Tibial artery (tissue), 4 donors: Measurements from ENCODE around the gene CHD1.

Source experiments
- DNase-seq, 2 donors: peaks; one replicate each; pipeline ENCODE4 v3.0.0-alpha.2; 2019
- H3K27ac ChIP-seq, 2 donors: fragments of 200-600 bp; sonication (generic) in 1 of 2; 1 replicate in 1 of 2; 2 replicates in 1 of 2; pipeline ENCODE4 v1.5.1; 2018 to 2019; ENCODE audit warnings: mild to moderate bottlenecking in 1 of 2
- H3K27me3 ChIP-seq, 2 donors: fragments of 200-600 bp; sonication (generic) in 1 of 2; one replicate each; pipeline versions ENCODE4 v1.5.1 to v1.6.0; 2016 to 2019
- H3K36me3 ChIP-seq, 3 donors: fragments of 200-600 bp; sonication (generic) in 2 of 3; one replicate each; pipeline ENCODE4 v1.5.1; 2016 to 2019; ENCODE audit warnings: mild to moderate bottlenecking in 2 of 3
- H3K4me1 ChIP-seq, 4 donors: fragments of 200-600 bp; sonication (generic) in 2 of 4; 1 replicate in 3 of 4; 2 replicates in 1 of 4; pipeline ENCODE4 v1.5.1; 2016 to 2019
- H3K4me3 ChIP-seq, 2 donors: fragments of 200-600 bp; sonication (generic) in 1 of 2; 1 replicate in 1 of 2; 2 replicates in 1 of 2; pipeline ENCODE4 v1.5.1; 2018 to 2019; ENCODE audit warnings: mild to moderate bottlenecking in 2 of 2
- H3K9me3 ChIP-seq, 3 donors: fragments of 200-600 bp; sonication (generic) in 1 of 3; one replicate each; pipeline ENCODE4 v1.5.1; 2016 to 2019
- intact Hi-C: fragments of 100-400 bp; cut with DNase I; formaldehyde crosslinking; loops from one replicate; pipeline ENCODE4 v1.15.0; 2023; ENCODE audit warnings: low total_unique reads
- TF ChIP-seq, protein P1 (sequence below), 2 experiments: fragments of 200-600 bp in 1 of 2; fragments of 450-650 bp in 1 of 2; IDR thresholded peaks; one replicate each; pipeline ENCODE4 v1.5.1; 2017 to 2019; ENCODE audit warnings: antibody characterized with exemption in 2 of 2, mild to moderate bottlenecking in 1 of 2, moderate library complexity in 1 of 2

The CHD1 gene

DNA sequence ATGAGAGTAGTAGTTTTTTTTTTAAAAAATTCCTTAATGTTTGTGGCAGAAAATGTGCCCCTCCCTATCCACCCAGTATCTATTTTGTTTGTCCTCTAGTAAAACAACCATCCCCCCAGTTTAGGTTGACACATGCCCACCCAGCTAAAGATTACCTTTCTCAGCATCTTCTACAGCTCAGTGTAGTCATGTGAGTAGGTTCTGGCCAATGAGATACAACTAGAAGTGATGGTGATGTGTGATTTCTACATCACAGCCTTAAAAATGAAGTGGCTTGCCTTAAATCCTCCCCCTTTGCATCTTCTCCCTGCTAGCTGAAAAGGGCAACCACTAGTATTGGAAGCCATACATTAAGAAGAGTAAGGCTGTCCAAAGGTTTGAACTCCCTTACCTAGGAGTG, 14.9 kb downstream of the CHD1 start:
- H3K27me3 ChIP-seq, result no peaks in the 10 kb centered on the region
- no peaks in the 10 kb centered on the region for H3K36me3 ChIP-seq
- DNase-seq, result no peak
- no peaks in the 10 kb centered on the region for H3K9me3 ChIP-seq
- H3K4me1 ChIP-seq, result peaks cover 0 to 22% (median 0%) of the 10 kb centered on the region in 4 donors
- no peak overlapping the region for H3K4me3 ChIP-seq
- TF ChIP-seq, protein P1, sequence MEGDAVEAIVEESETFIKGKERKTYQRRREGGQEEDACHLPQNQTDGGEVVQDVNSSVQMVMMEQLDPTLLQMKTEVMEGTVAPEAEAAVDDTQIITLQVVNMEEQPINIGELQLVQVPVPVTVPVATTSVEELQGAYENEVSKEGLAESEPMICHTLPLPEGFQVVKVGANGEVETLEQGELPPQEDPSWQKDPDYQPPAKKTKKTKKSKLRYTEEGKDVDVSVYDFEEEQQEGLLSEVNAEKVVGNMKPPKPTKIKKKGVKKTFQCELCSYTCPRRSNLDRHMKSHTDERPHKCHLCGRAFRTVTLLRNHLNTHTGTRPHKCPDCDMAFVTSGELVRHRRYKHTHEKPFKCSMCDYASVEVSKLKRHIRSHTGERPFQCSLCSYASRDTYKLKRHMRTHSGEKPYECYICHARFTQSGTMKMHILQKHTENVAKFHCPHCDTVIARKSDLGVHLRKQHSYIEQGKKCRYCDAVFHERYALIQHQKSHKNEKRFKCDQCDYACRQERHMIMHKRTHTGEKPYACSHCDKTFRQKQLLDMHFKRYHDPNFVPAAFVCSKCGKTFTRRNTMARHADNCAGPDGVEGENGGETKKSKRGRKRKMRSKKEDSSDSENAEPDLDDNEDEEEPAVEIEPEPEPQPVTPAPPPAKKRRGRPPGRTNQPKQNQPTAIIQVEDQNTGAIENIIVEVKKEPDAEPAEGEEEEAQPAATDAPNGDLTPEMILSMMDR (IDR thresholded peaks at IDR 0.05), result no peak
- H3K27ac ChIP-seq, result no peak overlapping the region
- intact Hi-C loops, result no loop called here

DNA sequence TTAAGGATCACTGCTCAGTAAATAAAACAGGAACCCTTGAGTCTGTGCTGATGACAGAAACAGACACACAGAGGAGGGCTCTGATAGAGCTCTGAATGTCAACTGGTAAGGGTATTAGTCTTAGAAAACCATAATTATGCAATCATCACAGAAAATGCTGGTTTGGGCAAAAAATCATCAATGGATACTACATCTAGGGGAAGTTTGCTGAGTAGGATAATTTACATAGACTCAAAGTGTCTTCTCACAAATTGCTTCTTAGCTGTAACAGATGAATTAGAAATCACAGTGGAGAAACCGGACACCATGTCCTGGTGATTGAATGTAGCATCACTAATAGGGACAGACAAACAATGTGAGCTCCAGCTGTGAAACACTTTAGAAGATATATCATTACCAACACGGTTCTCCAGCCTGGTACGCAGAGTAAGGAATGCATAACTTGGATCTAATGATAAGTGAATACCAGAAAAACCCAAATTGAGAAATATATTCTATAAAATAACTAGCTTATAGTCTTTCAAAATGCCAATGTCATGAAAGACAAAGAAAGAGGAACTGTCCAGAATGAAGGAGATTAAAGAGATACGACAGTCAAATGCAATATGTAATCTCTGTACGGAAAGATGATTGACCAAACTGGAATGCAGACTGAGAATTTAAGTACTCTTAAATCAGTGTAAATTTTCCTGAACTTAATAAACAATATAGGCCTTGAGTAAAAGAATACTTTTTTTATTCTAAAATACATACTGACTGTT, 17.3 kb downstream of the CHD1 start:
- no peaks in the 10 kb centered on the region for H3K27me3 ChIP-seq
- H3K4me3 ChIP-seq, result no peak overlapping the region
- intact Hi-C loops, result no loop called here
- peaks cover 0 to 22% (median 0%) of the 10 kb centered on the region in 4 donors for H3K4me1 ChIP-seq
- H3K9me3 ChIP-seq, result no peaks in the 10 kb centered on the region
- DNase-seq, result no peak
- TF ChIP-seq, protein P1 (IDR thresholded peaks at IDR 0.05), result no peak
- H3K36me3 ChIP-seq, result no peaks in the 10 kb centered on the region
- H3K27ac ChIP-seq, result no peak overlapping the region

DNA sequence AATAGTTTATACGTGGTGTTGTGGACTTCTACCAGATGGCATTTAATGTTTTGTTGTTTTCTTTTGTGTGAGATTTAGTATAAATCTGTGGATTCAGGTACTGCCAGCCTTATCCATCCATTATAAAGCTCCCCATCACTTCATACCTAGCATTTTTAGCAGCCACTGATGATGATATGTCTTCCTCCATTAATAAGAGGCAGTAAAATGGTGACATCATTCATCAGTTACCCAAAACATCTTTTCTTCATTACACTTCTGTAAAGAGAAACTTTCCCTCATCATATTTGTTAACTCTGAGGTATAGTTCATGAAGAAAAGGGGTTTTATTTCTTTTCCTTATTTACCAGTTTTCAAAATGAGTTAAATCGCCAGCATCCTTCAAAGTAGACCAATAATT, 19.4 kb downstream of the CHD1 start:
- Histone ChIP-seq H3K4me3 (no peak overlapping the region), H3K27ac (no peak overlapping the region), H3K36me3 (no peaks in the 10 kb centered on the region), H3K4me1 (peaks cover 0 to 11% (median 0%) of the 10 kb centered on the region in 4 donors), H3K9me3 (no peaks in the 10 kb centered on the region), H3K27me3 (no peaks in the 10 kb centered on the region)
- intact Hi-C loops, result no loop called here
- DNase-seq, result no peak
- TF ChIP-seq, protein P1 (IDR thresholded peaks at IDR 0.05), result no peak

DNA sequence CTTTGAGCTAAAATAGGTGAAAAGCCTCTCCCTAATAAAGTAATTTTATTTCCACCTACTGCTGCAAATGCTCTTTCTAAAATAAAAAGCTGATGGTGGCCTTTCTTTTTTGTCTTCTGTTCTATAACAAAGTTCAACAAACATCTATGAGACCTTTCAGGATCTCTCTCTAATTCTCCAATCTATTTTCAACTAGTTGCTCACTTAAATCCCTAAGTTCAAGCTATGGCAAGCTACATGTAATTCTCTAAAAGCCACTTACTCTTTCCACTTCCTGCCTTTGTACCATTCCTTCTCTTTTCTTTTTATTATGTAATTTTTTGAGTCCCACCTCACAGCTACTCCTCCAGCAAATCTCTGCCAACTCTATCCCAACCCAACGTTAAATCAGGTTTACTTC, 20.9 kb downstream of the CHD1 start:
- DNase-seq, result no peak
- intact Hi-C loops, result loop anchor here (2.0 kb wide), 1 partner anchor 123 kb away; no protein-coding TSS in a partner anchor
- Histone ChIP-seq H3K9me3 (no peaks in the 10 kb centered on the region), H3K4me1 (peaks cover 0 to 11% (median 0%) of the 10 kb centered on the region in 4 donors), H3K27ac (no peak overlapping the region), H3K4me3 (no peak overlapping the region), H3K36me3 (peaks cover 0 to 8% (median 4%) of the 10 kb centered on the region in 3 donors), H3K27me3 (no peaks in the 10 kb centered on the region)
- TF ChIP-seq, protein P1 (IDR thresholded peaks at IDR 0.05), result no peak

DNA sequence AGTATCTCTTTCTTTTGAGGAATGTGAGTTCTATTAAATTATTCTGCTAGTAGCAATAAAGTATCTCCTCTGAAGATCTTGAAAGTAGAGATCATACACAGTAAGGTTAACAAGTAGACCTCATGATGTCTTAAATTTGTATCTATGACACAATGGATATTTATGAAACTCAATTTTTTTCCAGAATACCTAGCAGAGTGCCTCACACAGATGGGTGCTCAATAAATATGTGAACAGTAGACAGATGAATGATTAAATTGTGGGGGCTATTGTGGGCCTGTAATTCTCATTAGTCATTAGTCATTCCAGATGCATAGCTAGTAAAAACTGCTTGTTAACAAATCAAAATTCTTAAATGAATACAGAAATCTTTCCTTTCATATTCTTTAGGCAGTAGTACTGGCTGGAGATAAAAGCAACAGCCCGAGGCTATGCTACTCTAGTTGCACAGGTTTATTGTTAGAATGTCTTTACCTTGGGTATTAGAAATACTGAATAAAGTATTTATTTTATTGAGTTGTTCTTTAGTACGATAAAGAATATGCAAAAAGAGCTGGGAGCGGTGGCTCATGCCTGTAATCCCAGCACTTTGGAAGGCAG, 22.0 kb downstream of the CHD1 start:
- intact Hi-C loops, result loop anchor here (2.0 kb wide), 1 partner anchor 124 kb away; no protein-coding TSS in a partner anchor
- Histone ChIP-seq H3K27ac (no peak overlapping the region), H3K4me3 (no peak overlapping the region), H3K9me3 (no peaks in the 10 kb centered on the region), H3K27me3 (no peaks in the 10 kb centered on the region), H3K4me1 (peaks cover 0 to 14% (median 0%) of the 10 kb centered on the region in 4 donors), H3K36me3 (peaks cover 0 to 11% (median 8%) of the 10 kb centered on the region in 3 donors)
- no peak for DNase-seq
- TF ChIP-seq, protein P1 (IDR thresholded peaks at IDR 0.05), result no peak
